ENCODE results near the gene MAPKAP1.

- no peak for TF ChIP-seq CTCF (IDR thresholded peaks at IDR 0.05)
- TF ChIP-seq POLR2AphosphoS5 (IDR thresholded peaks at IDR 0.05) = no peak
Measured at GRCh38 chr9:125687163-125687863, 19.7 kb downstream of the MAPKAP1 start.

All from gastroesophageal sphincter (tissue), 3 donors.